SK-N-SH (cell line): Measurements from ENCODE around the gene PHF21A. TPM values are rescaled to one million over a fixed set of nuclear protein-coding genes. Genes with fewer than 3 reads are reported as not detected.

ENCODE experiments used
- CTCF ChIA-PET: fragments of 300-600, 350-600 bp; formaldehyde crosslinking; extraction: SDS; loops from one replicate; lab custom pipeline; 2021; lab: Yijun Ruan, JAX
- POLR2A ChIA-PET: fragments of 350-600 bp; sonication (Branson Sonifier 250); formaldehyde crosslinking; extraction: SDS; loops from one replicate; lab custom pipeline; 2020; ENCODE audit warnings: antibody characterized with exemption, inconsistent platforms; lab: Yijun Ruan, JAX
- DNase-seq: peaks from one replicate; pipeline ENCODE4 v3.0.0; 2012
- H2AFZ ChIP-seq: fragments of 200-600 bp; sonication (generic); 2 replicates; pipeline ENCODE4 v1.8.1; 2016; ENCODE audit warnings: antibody characterized with exemption, mild to moderate bottlenecking, low read depth
- H3F3A ChIP-seq: fragments of 200-600 bp; sonication (generic); replicated peaks from 2 replicates; pipeline ENCODE3; 2016; ENCODE audit warnings: antibody characterized with exemption, mild to moderate bottlenecking; ENCODE audit not compliant: insufficient read depth
- H3K27ac ChIP-seq, 2 experiments: fragments of 200-500 bp in 1 of 2; fragments of 200-600 bp in 1 of 2; sonication (Bioruptor generic) in 1 of 2; sonication (generic), shearing (Covaris generic) in 1 of 2; 2 replicates each; pipeline versions ENCODE4 v1.5.1 to v1.6.1; 2014 to 2016; ENCODE audit warnings: low read depth in 2 of 2, inconsistent platforms in 1 of 2, low read length in 1 of 2, mild to moderate bottlenecking in 1 of 2, mixed read lengths in 1 of 2
- H3K27me3 ChIP-seq: fragments of 200-600 bp; sonication (generic), shearing (Covaris generic); 2 replicates; pipeline ENCODE4 v1.6.1; 2016; ENCODE audit warnings: mixed run types; ENCODE audit not compliant: insufficient read depth
- H3K36me3 ChIP-seq, 2 experiments: fragments of 200-500 bp in 1 of 2; fragments of 200-600 bp in 1 of 2; sonication (Bioruptor generic) in 1 of 2; sonication (generic) in 1 of 2; replicated peaks in 1 of 2; 2 replicates each; pipeline versions ENCODE3 to v1.5.1; 2014 to 2016; ENCODE audit warnings: low read length in 1 of 2, mild to moderate bottlenecking in 1 of 2; ENCODE audit not compliant: insufficient read depth in 2 of 2, control insufficient read depth in 1 of 2
- H3K4me1 ChIP-seq, 2 experiments: fragments of 200-500 bp in 1 of 2; fragments of 200-600 bp in 1 of 2; sonication (Bioruptor generic) in 1 of 2; sonication (generic), shearing (Covaris generic) in 1 of 2; 2 replicates each; pipeline versions ENCODE4 v1.5.1 to v1.6.1; 2014 to 2016; ENCODE audit warnings: low read depth in 1 of 2, low read length in 1 of 2, mixed run types in 1 of 2; ENCODE audit not compliant: insufficient read depth in 2 of 2, control insufficient read depth in 1 of 2
- H3K4me2 ChIP-seq: fragments of 200-600 bp; sonication (generic), shearing (Covaris generic); 2 replicates; pipeline ENCODE4 v1.6.1; 2017; ENCODE audit warnings: mixed run types
- H3K4me3 ChIP-seq, 2 experiments: fragments of 200-500 bp in 1 of 2; fragments of 200-600 bp in 1 of 2; sonication (Bioruptor generic) in 1 of 2; sonication (generic), shearing (Covaris generic) in 1 of 2; 2 replicates each; pipeline versions ENCODE4 v1.5.1 to v1.8.1; 2014 to 2016; ENCODE audit warnings: low read depth in 2 of 2, inconsistent platforms in 1 of 2, low read length in 1 of 2, mild to moderate bottlenecking in 1 of 2, mixed read lengths in 1 of 2, moderate library complexity in 1 of 2
- H3K79me2 ChIP-seq: fragments of 200-600 bp; sonication (generic); 2 replicates; pipeline ENCODE4 v1.8.1; 2017; ENCODE audit warnings: mild to moderate bottlenecking; ENCODE audit not compliant: insufficient read depth
- H3K9ac ChIP-seq: fragments of 200-600 bp; sonication (generic); 2 replicates; pipeline ENCODE4 v1.6.1; 2017; ENCODE audit warnings: mixed run types
- H3K9me2 ChIP-seq: fragments of 200-600 bp; sonication (generic); 2 replicates; pipeline ENCODE4 v1.6.1; 2017; ENCODE audit warnings: mixed run types
- H3K9me3 ChIP-seq: fragments of 200-600 bp; sonication (generic); 2 replicates; pipeline ENCODE4 v1.6.1; 2017; ENCODE audit warnings: mixed run types, mild to moderate bottlenecking, moderate library complexity
- H4K20me1 ChIP-seq: fragments of 200-600 bp; sonication (generic); 2 replicates; pipeline ENCODE4 v1.6.1; 2017; ENCODE audit warnings: mild to moderate bottlenecking, mixed run types; ENCODE audit not compliant: insufficient read depth
- CHD2 ChIP-seq: fragments of 150-350 bp; IDR thresholded peaks from 2 replicates; pipeline ENCODE4 v1.6.1; 2018; ENCODE audit warnings: low read length; ENCODE audit not compliant: partially characterized antibody
- EP300 ChIP-seq, 2 experiments: IDR thresholded peaks; 2 replicates each; pipeline versions ENCODE4 v1.4.0 to v1.6.1; 2012; ENCODE audit warnings: borderline replicate concordance in 1 of 2, low read depth in 1 of 2, low read length in 1 of 2
- EZH2phosphoT487 ChIP-seq: fragments of 200-600 bp; sonication (generic); IDR thresholded peaks from 2 replicates; pipeline ENCODE4 v1.6.1; 2017; ENCODE audit warnings: low read depth, mixed run types, mild to moderate bottlenecking, antibody characterized with exemption, moderate library complexity, borderline replicate concordance
- FOXJ3 ChIP-seq: sonication (generic); formaldehyde crosslinking; IDR thresholded peaks from 2 replicates; pipeline ENCODE4 v1.5.1; 2020; ENCODE audit warnings: mild to moderate bottlenecking, missing genetic modification reagents
- FOXM1 ChIP-seq: IDR thresholded peaks from 2 replicates; pipeline ENCODE4 v1.4.0; 2012; ENCODE audit warnings: low read depth, mild to moderate bottlenecking
- GATA2 ChIP-seq: sonication (generic); formaldehyde crosslinking; IDR thresholded peaks from 2 replicates; pipeline ENCODE4 v1.5.0; 2020; ENCODE audit warnings: mild to moderate bottlenecking, missing genetic modification reagents
- MEF2A ChIP-seq: IDR thresholded peaks from 2 replicates; pipeline ENCODE4 v1.4.0; 2012; ENCODE audit warnings: low read depth, borderline replicate concordance
- NFIC ChIP-seq: IDR thresholded peaks from 2 replicates; pipeline ENCODE4 v1.4.0; 2012; ENCODE audit warnings: borderline replicate concordance
- POLR2AphosphoS5 ChIP-seq: IDR thresholded peaks from 2 replicates; pipeline ENCODE4 v1.6.1; 2012; ENCODE audit warnings: low read depth, low read length
- RAD21 ChIP-seq: IDR thresholded peaks from 2 replicates; pipeline ENCODE4 v1.6.1; 2012; ENCODE audit warnings: mild to moderate bottlenecking, low read length
- RCOR1 ChIP-seq: fragments of 150-350 bp; IDR thresholded peaks from 2 replicates; pipeline ENCODE4 v1.6.1; 2017; ENCODE audit warnings: antibody characterized with exemption, low read length
- RXRA ChIP-seq: IDR thresholded peaks from 2 replicates; pipeline ENCODE4 v1.4.0; 2012; ENCODE audit warnings: low read depth, mild to moderate bottlenecking, borderline replicate concordance
- TAF1 ChIP-seq: IDR thresholded peaks from 2 replicates; pipeline ENCODE4 v1.6.1; 2012; ENCODE audit warnings: low read depth, mild to moderate bottlenecking, low read length, moderate library complexity, borderline replicate concordance
- TCF12 ChIP-seq: IDR thresholded peaks from 2 replicates; pipeline ENCODE4 v1.4.0; 2012
- WGBS: methylation state at CpG from one replicate; pipeline ENCODE4 v1.1.6; 2017; ENCODE audit warnings: low lambda C conversion rate; 5-methylcytosine and 5-hydroxymethylcytosine counted together
- polyA plus RNA-seq, 3 experiments: library from polyadenylated mRNA; depleted of rRNA; stranded (reverse); fragments of >200 nt; gene quantifications; 2 replicates each; pipeline ENCODE4 v1.2.3, GENCODE V29; 2012
- TF ChIP-seq, protein P1 (sequence below): IDR thresholded peaks from 2 replicates; pipeline ENCODE4 v1.4.0; 2012; ENCODE audit warnings: low read depth, borderline replicate concordance
- TF ChIP-seq, protein P2 (sequence below): fragments of 150-350 bp; IDR thresholded peaks from 2 replicates; pipeline ENCODE4 v1.6.1; 2016; ENCODE audit warnings: mild to moderate bottlenecking, low read depth, low read length
- TF ChIP-seq, protein P3 (sequence below): IDR thresholded peaks from 2 replicates; pipeline ENCODE4 v1.4.0; 2012; ENCODE audit warnings: low read depth, borderline replicate concordance
- TF ChIP-seq, protein P4 (sequence below): IDR thresholded peaks from 2 replicates; pipeline ENCODE4; 2012

PHF21A gene
- polyA plus RNA-seq, 1 of the 3 experiments (the other 2 are of a cell fraction): 18.8 TPM

DNA sequence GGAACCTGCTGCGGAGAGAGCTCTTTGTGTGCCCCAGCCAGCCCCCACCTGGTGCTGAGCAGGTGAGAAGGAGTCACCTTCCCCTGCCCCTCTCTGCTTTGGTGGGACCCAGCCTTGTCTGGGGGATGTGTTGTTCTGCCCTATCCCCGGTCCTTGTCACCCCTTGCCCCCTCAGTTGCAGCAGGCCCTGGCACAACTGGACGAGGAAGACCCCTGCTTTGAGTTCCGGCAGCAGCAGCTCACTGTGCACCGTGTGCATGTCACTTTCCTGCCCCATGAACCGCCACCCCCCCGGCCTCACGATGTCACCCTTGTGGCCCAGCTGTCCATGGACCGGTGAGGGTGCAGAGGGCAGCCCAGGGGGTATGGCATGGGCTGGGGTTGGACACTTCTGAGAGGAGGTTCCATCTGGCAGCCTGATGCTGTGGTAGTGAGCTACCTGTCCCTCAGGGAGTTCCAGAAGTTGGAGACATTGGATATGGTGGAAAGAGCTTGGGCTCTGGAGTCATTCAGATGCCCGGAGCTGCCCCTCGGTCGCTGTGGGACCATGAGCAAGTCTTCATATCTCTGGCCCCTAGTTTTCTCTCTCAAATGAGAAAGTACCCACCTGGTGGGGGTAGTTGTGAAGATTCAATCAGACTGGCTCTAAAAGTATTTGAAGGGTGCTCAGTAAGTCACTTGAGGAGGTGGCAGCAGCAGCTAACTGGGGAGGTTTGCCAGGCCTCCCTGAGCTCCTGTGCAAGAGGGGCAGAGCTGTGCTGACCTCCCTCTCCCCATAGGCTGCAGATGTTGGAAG, 194.5 kb downstream of the PHF21A start:
- Histone ChIP-seq H2AFZ (no peak overlapping the region), H3K9me2 (no peaks in the 10 kb centered on the region), H3K9me3 (no peaks in the 10 kb centered on the region), H3K27ac (no peak overlapping the region), H4K20me1 (no peaks in the 10 kb centered on the region), H3K36me3 (no peaks in the 10 kb centered on the region), H3K79me2 (no peaks in the 10 kb centered on the region), H3K27me3 (no peaks in the 10 kb centered on the region), H3K4me3 (no peak overlapping the region), H3K4me2 (no peak overlapping the region), H3K4me1 (peaks cover 0 to 5% of the 10 kb centered on the region in 2 experiments; a peak in 1 of 4 replicates), H3K9ac (no peak overlapping the region), H3F3A (no peaks in the 10 kb centered on the region)
- ChIA-PET POLR2A (interaction anchor here (0.6 to 1.1 kb wide), 3 partner anchors 9 to 774 kb away, joined by 3 read pairs; partner anchors contain the start of genes PEX16 and ZNF408), CTCF (interaction anchor here (1.2 to 5.0 kb wide), 3 partner anchors 38 to 80 kb away, joined by 5 to 25 read pairs (median 7); no protein-coding TSS in a partner anchor)
- DNase-seq: no peak
- WGBS: 87% methylated on average over 7 of the region's 12 CpGs
- TF ChIP-seq, protein P1, sequence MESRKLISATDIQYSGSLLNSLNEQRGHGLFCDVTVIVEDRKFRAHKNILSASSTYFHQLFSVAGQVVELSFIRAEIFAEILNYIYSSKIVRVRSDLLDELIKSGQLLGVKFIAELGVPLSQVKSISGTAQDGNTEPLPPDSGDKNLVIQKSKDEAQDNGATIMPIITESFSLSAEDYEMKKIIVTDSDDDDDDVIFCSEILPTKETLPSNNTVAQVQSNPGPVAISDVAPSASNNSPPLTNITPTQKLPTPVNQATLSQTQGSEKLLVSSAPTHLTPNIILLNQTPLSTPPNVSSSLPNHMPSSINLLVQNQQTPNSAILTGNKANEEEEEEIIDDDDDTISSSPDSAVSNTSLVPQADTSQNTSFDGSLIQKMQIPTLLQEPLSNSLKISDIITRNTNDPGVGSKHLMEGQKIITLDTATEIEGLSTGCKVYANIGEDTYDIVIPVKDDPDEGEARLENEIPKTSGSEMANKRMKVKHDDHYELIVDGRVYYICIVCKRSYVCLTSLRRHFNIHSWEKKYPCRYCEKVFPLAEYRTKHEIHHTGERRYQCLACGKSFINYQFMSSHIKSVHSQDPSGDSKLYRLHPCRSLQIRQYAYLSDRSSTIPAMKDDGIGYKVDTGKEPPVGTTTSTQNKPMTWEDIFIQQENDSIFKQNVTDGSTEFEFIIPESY: no peak
- TF ChIP-seq FOXJ3: no peak
- TF ChIP-seq EP300 (IDR thresholded peaks at IDR 0.05; ENCODE audit: borderline replicate concordance in 1 of 2, low read depth in 1 of 2, low read length in 1 of 2): no peak
- TF ChIP-seq, protein P2, sequence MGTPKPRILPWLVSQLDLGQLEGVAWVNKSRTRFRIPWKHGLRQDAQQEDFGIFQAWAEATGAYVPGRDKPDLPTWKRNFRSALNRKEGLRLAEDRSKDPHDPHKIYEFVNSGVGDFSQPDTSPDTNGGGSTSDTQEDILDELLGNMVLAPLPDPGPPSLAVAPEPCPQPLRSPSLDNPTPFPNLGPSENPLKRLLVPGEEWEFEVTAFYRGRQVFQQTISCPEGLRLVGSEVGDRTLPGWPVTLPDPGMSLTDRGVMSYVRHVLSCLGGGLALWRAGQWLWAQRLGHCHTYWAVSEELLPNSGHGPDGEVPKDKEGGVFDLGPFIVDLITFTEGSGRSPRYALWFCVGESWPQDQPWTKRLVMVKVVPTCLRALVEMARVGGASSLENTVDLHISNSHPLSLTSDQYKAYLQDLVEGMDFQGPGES: no peak
- no peak for TF ChIP-seq MEF2A
- TF ChIP-seq NFIC: no peak
- TF ChIP-seq, protein P3, sequence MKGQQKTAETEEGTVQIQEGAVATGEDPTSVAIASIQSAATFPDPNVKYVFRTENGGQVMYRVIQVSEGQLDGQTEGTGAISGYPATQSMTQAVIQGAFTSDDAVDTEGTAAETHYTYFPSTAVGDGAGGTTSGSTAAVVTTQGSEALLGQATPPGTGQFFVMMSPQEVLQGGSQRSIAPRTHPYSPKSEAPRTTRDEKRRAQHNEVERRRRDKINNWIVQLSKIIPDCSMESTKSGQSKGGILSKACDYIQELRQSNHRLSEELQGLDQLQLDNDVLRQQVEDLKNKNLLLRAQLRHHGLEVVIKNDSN: no peak
- no peak for TF ChIP-seq EZH2phosphoT487
- TF ChIP-seq, protein P4, sequence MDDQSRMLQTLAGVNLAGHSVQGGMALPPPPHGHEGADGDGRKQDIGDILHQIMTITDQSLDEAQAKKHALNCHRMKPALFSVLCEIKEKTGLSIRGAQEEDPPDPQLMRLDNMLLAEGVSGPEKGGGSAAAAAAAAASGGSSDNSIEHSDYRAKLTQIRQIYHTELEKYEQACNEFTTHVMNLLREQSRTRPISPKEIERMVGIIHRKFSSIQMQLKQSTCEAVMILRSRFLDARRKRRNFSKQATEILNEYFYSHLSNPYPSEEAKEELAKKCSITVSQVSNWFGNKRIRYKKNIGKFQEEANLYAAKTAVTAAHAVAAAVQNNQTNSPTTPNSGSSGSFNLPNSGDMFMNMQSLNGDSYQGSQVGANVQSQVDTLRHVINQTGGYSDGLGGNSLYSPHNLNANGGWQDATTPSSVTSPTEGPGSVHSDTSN: no peak
- TF ChIP-seq RCOR1: no peak
- no peak for TF ChIP-seq TCF12
- no peak for TF ChIP-seq CHD2
- TF ChIP-seq TAF1: no peak
- TF ChIP-seq GATA2 (CRISPR knock-in tag): no peak
- TF ChIP-seq POLR2AphosphoS5: no peak
- TF ChIP-seq RAD21: no peak
- TF ChIP-seq RXRA: no peak
- no peak for TF ChIP-seq FOXM1
